CD4-positive, alpha-beta T cell (primary cell): ENCODE results near the gene LLPH. TPM values are rescaled to one million over a fixed set of nuclear protein-coding genes. Genes with fewer than 3 reads are reported as not detected.

Experiments used
- ATAC-seq: fragments of 200-7000 bp; cut with Tn5 transposase; one replicate; pipeline ENCODE4 v1.10.0; 2022; ENCODE audit warnings: mild to moderate bottlenecking; ENCODE audit not compliant: poor library complexity
- CTCF ChIA-PET: fragments of 350-600 bp; sonication (Branson Sonifier 250); formaldehyde crosslinking; loops from one replicate; lab custom pipeline; 2021; ENCODE audit warnings: antibody characterized with exemption, inconsistent platforms; lab: Charles Lee
- POLR2A ChIA-PET: fragments of 350-600 bp; sonication (Branson Sonifier 250); formaldehyde crosslinking; loops from one replicate; lab custom pipeline; 2021; ENCODE audit warnings: antibody characterized with exemption, inconsistent platforms; lab: Charles Lee
- DNase-seq, 14 experiments: peaks; one replicate each; pipeline ENCODE4 v3.0.0-alpha.2; 2013 to 2020; ENCODE audit warnings: mixed read lengths in 2 of 14
- H3K27ac ChIP-seq, 2 donors: one replicate each; pipeline versions ENCODE4 v1.5.1 to v1.7.0; 2013; ENCODE audit warnings: low read length in 2 of 2, low read depth in 1 of 2, mild to moderate bottlenecking in 1 of 2
- H3K27me3 ChIP-seq, 2 experiments: 1 replicate in 1 of 2; 2 replicates in 1 of 2; pipeline versions ENCODE4 v1.6.1 to v1.7.0; 2013; ENCODE audit warnings: low read length in 2 of 2, control low read depth in 1 of 2, mild to moderate bottlenecking in 1 of 2, moderate library complexity in 1 of 2; ENCODE audit not compliant: insufficient read depth in 2 of 2, control insufficient read depth in 1 of 2
- H3K36me3 ChIP-seq: one replicate; pipeline ENCODE4 v1.6.1; 2013; ENCODE audit warnings: low read length, control low read depth; ENCODE audit not compliant: insufficient read depth
- H3K4me1 ChIP-seq: one replicate; pipeline ENCODE4 v1.6.1; 2013; ENCODE audit warnings: low read length, control low read depth; ENCODE audit not compliant: insufficient read depth
- H3K4me3 ChIP-seq: one replicate; pipeline ENCODE4 v1.5.1; 2013; ENCODE audit warnings: mild to moderate bottlenecking, low read length, moderate library complexity
- H3K9me3 ChIP-seq, 2 experiments: 1 replicate in 1 of 2; 2 replicates in 1 of 2; pipeline versions ENCODE4 v1.6.1 to v1.7.0; 2013; ENCODE audit warnings: low read length in 2 of 2, mild to moderate bottlenecking in 2 of 2, control low read depth in 1 of 2, moderate library complexity in 1 of 2; ENCODE audit not compliant: control insufficient read depth in 1 of 2, insufficient read depth in 1 of 2
- H3K27ac Mint-ChIP-seq: one replicate; pipeline ENCODE4 v1.8.0; 2020; ENCODE audit warnings: mixed read lengths
- H3K27me3 Mint-ChIP-seq: one replicate; pipeline ENCODE4 v1.8.0; 2021; ENCODE audit warnings: mixed read lengths
- H3K36me3 Mint-ChIP-seq: one replicate; pipeline ENCODE4 v1.8.0; 2021; ENCODE audit warnings: low read depth, mixed read lengths
- H3K4me1 Mint-ChIP-seq: one replicate; pipeline ENCODE4 v1.8.0; 2021; ENCODE audit warnings: low read depth, mixed read lengths
- H3K4me3 Mint-ChIP-seq: one replicate; pipeline ENCODE4 v1.8.0; 2020; ENCODE audit warnings: mild to moderate bottlenecking, mixed read lengths
- H3K9me3 Mint-ChIP-seq: one replicate; pipeline ENCODE4 v1.8.0; 2020; ENCODE audit warnings: mixed read lengths
- CTCF ChIP-seq: fragments of 200-600 bp; IDR thresholded peaks from one replicate; pipeline ENCODE4 v1.8.0; 2022; ENCODE audit warnings: antibody characterized with exemption, mild to moderate bottlenecking
- intact Hi-C, 2 experiments: fragments of 100-400 bp; cut with DNase I in 1 of 2; cut with micrococcal nuclease in 1 of 2; formaldehyde crosslinking; loops; one replicate each; pipeline versions ENCODE4 v1.15.1 to v1.9.0; 2023 to 2025; cut with DNase I, micrococcal nuclease
- total RNA-seq, 174 experiments: library from RNA in 2 of 174; stranded (reverse) in 2 of 174; gene quantifications; one replicate each; pipeline ENCODE4 v1.2.3 and lab custom pipeline; 2021 to 2026

LLPH gene
- total RNA-seq, 2 experiments from 2014 or later: 27.3 to 31.0 TPM

GRCh38 chr12:66087365-66087943 lies 43.1 kb downstream of the LLPH start:
- Histone ChIP-seq H3K4me3 (no peak overlapping the region), H3K27ac (no peak overlapping the region), H3K36me3 (no peaks in the 10 kb centered on the region), H3K4me1 (no peaks in the 10 kb centered on the region), H3K9me3 (peaks cover 0 to 10% of the 10 kb centered on the region in 2 experiments), H3K27me3 (peaks cover 2 to 9% of the 10 kb centered on the region in 2 experiments)
- H3K4me1 Mint-ChIP-seq: no peaks in the 10 kb centered on the region
- ATAC-seq (peak; percentile 61), DNase-seq (peak in 13 of 14 experiments; percentile 12 to 65 (median 34))
- CTCF ChIA-PET: interaction anchor here (0.6 to 0.7 kb wide), 2 partner anchors 52 to 634 kb away, joined by 3 to 5 read pairs; no protein-coding TSS in a partner anchor
- no peaks in the 10 kb centered on the region for H3K9me3 Mint-ChIP-seq
- H3K27me3 Mint-ChIP-seq: peaks cover 36% of the 10 kb centered on the region
- H3K36me3 Mint-ChIP-seq: no peaks in the 10 kb centered on the region
- POLR2A ChIA-PET: no interaction called here
- no peak overlapping the region for H3K27ac Mint-ChIP-seq
- intact Hi-C loops: loop anchor here (1.0 to 2.0 kb wide), 2 partner anchors 1196 to 1199 kb away; no protein-coding TSS in a partner anchor
- peak; percentile 71 for TF ChIP-seq CTCF
- no peak overlapping the region for H3K4me3 Mint-ChIP-seq

GRCh38 chr12:66085998-66086397 lies 44.6 kb downstream of the LLPH start:
- Mint-ChIP-seq H3K4me3 (no peak overlapping the region), H3K27ac (no peak overlapping the region), H3K27me3 (peaks cover 41% of the 10 kb centered on the region), H3K9me3 (no peaks in the 10 kb centered on the region), H3K4me1 (no peaks in the 10 kb centered on the region), H3K36me3 (no peaks in the 10 kb centered on the region)
- Histone ChIP-seq H3K9me3 (peaks cover 0 to 10% of the 10 kb centered on the region in 2 experiments), H3K27me3 (peaks cover 2 to 9% of the 10 kb centered on the region in 2 experiments), H3K4me3 (no peak overlapping the region), H3K36me3 (no peaks in the 10 kb centered on the region), H3K4me1 (no peaks in the 10 kb centered on the region), H3K27ac (no peak overlapping the region)
- ChIA-PET POLR2A (no interaction called here), CTCF (interaction anchor here (1.0 kb wide), 1 partner anchor 12 kb away, joined by 3 read pairs; no protein-coding TSS in a partner anchor)
- DNase-seq (no peak), ATAC-seq (no peak)
- intact Hi-C loops: loop anchor here in 1 of 2 experiments (2.0 kb wide), 1 partner anchor 1197 kb away; no protein-coding TSS in a partner anchor
- no peak for TF ChIP-seq CTCF

- no peak overlapping the region for H3K27ac ChIP-seq
- no peak overlapping the region for H3K4me3 ChIP-seq
- no peak for TF ChIP-seq CTCF
- Mint-ChIP-seq H3K4me3 (no peak overlapping the region), H3K27me3 (peaks cover 46% of the 10 kb centered on the region), H3K4me1 (no peaks in the 10 kb centered on the region), H3K9me3 (no peaks in the 10 kb centered on the region), H3K27ac (no peak overlapping the region), H3K36me3 (no peaks in the 10 kb centered on the region)
- ATAC-seq (no peak), DNase-seq (no peak)
- H3K9me3 ChIP-seq: peaks cover 0 to 10% of the 10 kb centered on the region in 2 experiments
- ChIA-PET CTCF (interaction anchor here (1.0 kb wide), 1 partner anchor 11 kb away, joined by 3 read pairs; no protein-coding TSS in a partner anchor), POLR2A (no interaction called here)
- H3K27me3 ChIP-seq: peaks cover 2 to 4% of the 10 kb centered on the region in 2 experiments
- no peaks in the 10 kb centered on the region for H3K4me1 ChIP-seq
- intact Hi-C loops: no loop called here
- H3K36me3 ChIP-seq: no peaks in the 10 kb centered on the region
Measured at GRCh38 chr12:66085213-66085612, 45.3 kb downstream of the LLPH start.
